GM21576 (cell line): ENCODE data around the gene RSRC2.
"Not testable (repeated sequence)": the region's sequence is repeated elsewhere in the genome, so short reads cannot be mapped to it uniquely, and the experiment has no call there.

Source experiments
- ATAC-seq: cut with Tn5 transposase; IDR thresholded peaks from one replicate; pipeline ENCODE4 v1.9.1; 2021; ENCODE audit warnings: mild to moderate bottlenecking, moderate library complexity; ENCODE audit not compliant: unreplicated experiment

RSRC2 gene

GRCh38 chr12:122487807-122488206, 38.9 kb downstream of the RSRC2 start:
- not testable (repeated sequence) for ATAC-seq

GRCh38 chr12:122486805-122487426, 39.8 kb downstream of the RSRC2 start:
- no peak for ATAC-seq

GRCh38 chr12:122486360-122486759, 40.4 kb downstream of the RSRC2 start:
- ATAC-seq = not testable (repeated sequence)

GRCh38 chr12:122484385-122484784, 42.4 kb downstream of the RSRC2 start:
- not testable (repeated sequence) for ATAC-seq

- ATAC-seq = no peak
Measured at GRCh38 chr12:122483969-122484368, 42.8 kb downstream of the RSRC2 start.

- no peak for ATAC-seq
Measured at GRCh38 chr12:122481861-122482260, 44.9 kb downstream of the RSRC2 start.

GRCh38 chr12:122480753-122481152, 46.0 kb downstream of the RSRC2 start:
- ATAC-seq = no peak

GRCh38 chr12:122474324-122474716, 52.4 kb downstream of the RSRC2 start:
- ATAC-seq = no peak

- ATAC-seq = peak; percentile 76
Measured at GRCh38 chr12:122473543-122474323, 53.0 kb downstream of the RSRC2 start.

GRCh38 chr12:122471324-122472226, 55.2 kb downstream of the RSRC2 start:
- no peak for ATAC-seq

- ATAC-seq = not testable (repeated sequence)
Measured at GRCh38 chr12:122470576-122470975, 56.2 kb downstream of the RSRC2 start.

GRCh38 chr12:122469856-122470255, 56.9 kb downstream of the RSRC2 start:
- ATAC-seq = not testable (repeated sequence)

- no peak for ATAC-seq
Measured at GRCh38 chr12:122467983-122468382, 58.8 kb downstream of the RSRC2 start.

- not testable (repeated sequence) for ATAC-seq
Measured at GRCh38 chr12:122464317-122465042, 62.3 kb downstream of the RSRC2 start.

GRCh38 chr12:122460641-122461040, 66.1 kb downstream of the RSRC2 start:
- ATAC-seq = no peak

- ATAC-seq = no peak
Measured at GRCh38 chr12:122460061-122460460, 66.7 kb downstream of the RSRC2 start.

- no peak for ATAC-seq
Measured at GRCh38 chr12:122459211-122459610, 67.5 kb downstream of the RSRC2 start.

- ATAC-seq = no peak
Measured at GRCh38 chr12:122458105-122459035, 68.4 kb downstream of the RSRC2 start.

- ATAC-seq = no peak
Measured at GRCh38 chr12:122457627-122458026, 69.1 kb downstream of the RSRC2 start.

- no peak for ATAC-seq
Measured at GRCh38 chr12:122454739-122455138, 72.0 kb downstream of the RSRC2 start.
